A673 (cell line): ENCODE data around the gene OBP2A. TPM values are rescaled to one million over a fixed set of nuclear protein-coding genes. Genes with fewer than 3 reads are reported as not detected.

Experiments
- BruUV-seq: library from RNA; stranded (reverse); fragments of 400-500 nt; replicated peaks from 2 replicates; lab custom pipeline; 2021; lab: Mats Ljungman, UMichigan
- CTCF ChIA-PET: fragments of 300-600 bp; sonication (Branson Sonifier 250); formaldehyde crosslinking; loops from one replicate; lab custom pipeline; 2022; ENCODE audit warnings: antibody characterized with exemption; lab: Charles Lee
- POLR2A ChIA-PET: fragments of 300-600 bp; sonication (Branson Sonifier 250); formaldehyde crosslinking; loops from one replicate; lab custom pipeline; 2022; ENCODE audit warnings: antibody characterized with exemption; ENCODE audit not compliant: low non-redundant PET; lab: Charles Lee
- DNase-seq: peaks from one replicate; pipeline ENCODE4 v3.0.0-alpha.2; 2015; ENCODE audit warnings: low spot score
- H3K27ac ChIP-seq: fragments of 200-600 bp; sonication (generic); 2 replicates; pipeline ENCODE4 v1.5.1; 2016; ENCODE audit warnings: mixed run types, low read depth, mild to moderate bottlenecking, mixed read lengths, antibody characterized with exemption, low read length; ENCODE audit not compliant: poor library complexity, severe bottlenecking
- H3K27me3 ChIP-seq: fragments of 200-600 bp; sonication (generic); replicated peaks from 2 replicates; pipeline ENCODE4 v1.6.1; 2017; ENCODE audit warnings: mixed run types, low read depth, mild to moderate bottlenecking, mixed read lengths, antibody characterized with exemption, low read length; ENCODE audit not compliant: insufficient read depth, poor library complexity
- H3K36me3 ChIP-seq: fragments of 200-600 bp; sonication (generic); 2 replicates; pipeline ENCODE4 v1.6.1; 2016; ENCODE audit warnings: mixed run types, mild to moderate bottlenecking, mixed read lengths, antibody characterized with exemption, low read length; ENCODE audit not compliant: insufficient read depth, poor library complexity, severe bottlenecking
- H3K4me1 ChIP-seq: fragments of 200-600 bp; sonication (generic); 2 replicates; pipeline ENCODE4 v1.6.1; 2017; ENCODE audit warnings: mixed run types, mild to moderate bottlenecking, mixed read lengths, antibody characterized with exemption, low read length; ENCODE audit not compliant: insufficient read depth, poor library complexity, severe bottlenecking
- H3K4me3 ChIP-seq: fragments of 200-600 bp; sonication (generic); 2 replicates; pipeline ENCODE4 v1.5.1; 2016; ENCODE audit warnings: low read depth, mixed run types, mild to moderate bottlenecking, mixed read lengths, low read length; ENCODE audit not compliant: poor library complexity, severe bottlenecking
- H3K9me3 ChIP-seq: fragments of 200-600 bp; sonication (generic); 2 replicates; pipeline ENCODE4 v1.6.1; 2016; ENCODE audit warnings: mixed run types, low read depth, mild to moderate bottlenecking, mixed read lengths, antibody characterized with exemption, low read length; ENCODE audit not compliant: poor library complexity, severe bottlenecking
- EZH2 ChIP-seq: fragments of 200-600 bp; sonication (generic); IDR thresholded peaks from 2 replicates; pipeline ENCODE4 v1.6.1; 2017; ENCODE audit warnings: borderline replicate concordance, low read depth, mild to moderate bottlenecking, mixed read lengths, antibody characterized with exemption, low read length; ENCODE audit not compliant: poor library complexity, severe bottlenecking
- intact Hi-C: fragments of 100-400 bp; cut with micrococcal nuclease; formaldehyde crosslinking; loops from one replicate; pipeline ENCODE4 v1.10.0; 2022; ENCODE audit not compliant: unreplicated experiment
- total RNA-seq: library from RNA; stranded (reverse); gene quantifications from 2 replicates; pipeline ENCODE4 v1.2.3, GENCODE V29; 2021
- TF ChIP-seq, protein P1 (sequence below): fragments of 300-800, 200-600 bp; sonication (generic); conservative IDR thresholded peaks from 2 replicates; pipeline ENCODE4 v1.5.1; 2017; ENCODE audit warnings: low read depth, mild to moderate bottlenecking, antibody characterized with exemption, low read length, moderate library complexity, mixed read lengths

Gene OBP2A
- total RNA-seq, 1 experiment from 2014 or later: not detected

GRCh38 chr9:135596211-135596610 lies 50.3 kb downstream of the OBP2A start:
- Histone ChIP-seq H3K4me1 (no peaks in the 10 kb centered on the region), H3K27ac (no peak overlapping the region), H3K36me3 (no peaks in the 10 kb centered on the region), H3K4me3 (no peak overlapping the region), H3K9me3 (peaks cover 15% of the 10 kb centered on the region), H3K27me3 (peaks cover 2% of the 10 kb centered on the region)
- ChIA-PET POLR2A (no interaction called here), CTCF (no interaction called here)
- intact Hi-C loops: no loop called here
- no TSS peak for BruUV-seq
- no peak for TF ChIP-seq EZH2
- TF ChIP-seq, protein P1, sequence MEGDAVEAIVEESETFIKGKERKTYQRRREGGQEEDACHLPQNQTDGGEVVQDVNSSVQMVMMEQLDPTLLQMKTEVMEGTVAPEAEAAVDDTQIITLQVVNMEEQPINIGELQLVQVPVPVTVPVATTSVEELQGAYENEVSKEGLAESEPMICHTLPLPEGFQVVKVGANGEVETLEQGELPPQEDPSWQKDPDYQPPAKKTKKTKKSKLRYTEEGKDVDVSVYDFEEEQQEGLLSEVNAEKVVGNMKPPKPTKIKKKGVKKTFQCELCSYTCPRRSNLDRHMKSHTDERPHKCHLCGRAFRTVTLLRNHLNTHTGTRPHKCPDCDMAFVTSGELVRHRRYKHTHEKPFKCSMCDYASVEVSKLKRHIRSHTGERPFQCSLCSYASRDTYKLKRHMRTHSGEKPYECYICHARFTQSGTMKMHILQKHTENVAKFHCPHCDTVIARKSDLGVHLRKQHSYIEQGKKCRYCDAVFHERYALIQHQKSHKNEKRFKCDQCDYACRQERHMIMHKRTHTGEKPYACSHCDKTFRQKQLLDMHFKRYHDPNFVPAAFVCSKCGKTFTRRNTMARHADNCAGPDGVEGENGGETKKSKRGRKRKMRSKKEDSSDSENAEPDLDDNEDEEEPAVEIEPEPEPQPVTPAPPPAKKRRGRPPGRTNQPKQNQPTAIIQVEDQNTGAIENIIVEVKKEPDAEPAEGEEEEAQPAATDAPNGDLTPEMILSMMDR: no peak
- DNase-seq: no peak

Other genes with a start within 250 kb of the OBP2A start
- gene PPP1R26, start 66.3 kb upstream of the OBP2A start, total RNA-seq: 7.4 and 9.6 TPM in 2 replicates
- gene MRPS2, start 45.4 kb upstream of the OBP2A start, total RNA-seq: 83.2 and 88.8 TPM in 2 replicates
- not detected in 2 replicates for gene LCN1, start 24.7 kb upstream of the OBP2A start, total RNA-seq
- gene PAEP, start 15.6 kb downstream of the OBP2A start, total RNA-seq: not detected in 2 replicates
- not detected in 2 replicates for gene GLT6D1, start 93.4 kb downstream of the OBP2A start, total RNA-seq
- not detected in 2 replicates for gene LCN9, start 117.2 kb downstream of the OBP2A start, total RNA-seq
- gene SOHLH1, start 153.4 kb downstream of the OBP2A start, total RNA-seq: not detected in 2 replicates
- 0.31 TPM in 1 of 2 replicates, not detected in the other for gene KCNT1, start 156.1 kb downstream of the OBP2A start, total RNA-seq